Amygdala (tissue), 56 donors: ENCODE results near the gene PLB1.

Experiments
- DNase-seq, 56 donors: peaks; one replicate each; lab custom pipeline; 2025; lab: John Stamatoyannopoulos, UW

PLB1 gene

GRCh38 chr2:28620291-28620793, 124.5 kb downstream of the PLB1 start:
- no peak for DNase-seq

GRCh38 chr2:28620801-28621171, 124.9 kb downstream of the PLB1 start:
- DNase-seq = no peak

- peak in 42 of 56 donors; percentile 9 to 76 (median 43) for DNase-seq
Measured at GRCh38 chr2:28621172-28622100, 125.6 kb downstream of the PLB1 start.

- DNase-seq = no peak
Measured at GRCh38 chr2:28622101-28622499, 126.2 kb downstream of the PLB1 start.

GRCh38 chr2:28623582-28624405, 127.9 kb downstream of the PLB1 start:
- DNase-seq = no peak

- DNase-seq = no peak
Measured at GRCh38 chr2:28624436-28624792, 128.6 kb downstream of the PLB1 start.

GRCh38 chr2:28624793-28625701, 129.2 kb downstream of the PLB1 start:
- peak in 9 of 56 donors; percentile 8 to 36 (median 22) for DNase-seq

GRCh38 chr2:28626376-28626775, 130.5 kb downstream of the PLB1 start:
- no peak for DNase-seq

- DNase-seq = no peak
Measured at GRCh38 chr2:28626891-28627421, 131.1 kb downstream of the PLB1 start.

- no peak for DNase-seq
Measured at GRCh38 chr2:28627722-28628480, 132.0 kb downstream of the PLB1 start.

GRCh38 chr2:28628506-28628905, 132.6 kb downstream of the PLB1 start:
- DNase-seq = no peak

- no peak for DNase-seq
Measured at GRCh38 chr2:28628987-28629386, 133.1 kb downstream of the PLB1 start.

- no peak for DNase-seq
Measured at GRCh38 chr2:28629910-28630309, 134.1 kb downstream of the PLB1 start.

GRCh38 chr2:28630341-28630740, 134.5 kb downstream of the PLB1 start:
- no peak for DNase-seq

GRCh38 chr2:28631514-28632206, 135.8 kb downstream of the PLB1 start:
- no peak for DNase-seq

- DNase-seq = no peak
Measured at GRCh38 chr2:28632791-28633190, 136.9 kb downstream of the PLB1 start.

GRCh38 chr2:28633204-28633603, 137.3 kb downstream of the PLB1 start:
- DNase-seq = no peak

- peak in 4 of 56 donors; percentile 4 to 30 (median 18) for DNase-seq
Measured at GRCh38 chr2:28633746-28634145, 137.9 kb downstream of the PLB1 start.

- no peak for DNase-seq
Measured at GRCh38 chr2:28635191-28635611, 139.3 kb downstream of the PLB1 start.
